HG03575 (cell line): ENCODE results near the gene NAP1L5.

Source experiments
- ATAC-seq: cut with Tn5 transposase; IDR thresholded peaks from one replicate; pipeline ENCODE4 v1.9.1; 2021; ENCODE audit not compliant: unreplicated experiment, insufficient number of reproducible peaks, low FRiP score; ENCODE audit errors: extremely low read depth

The NAP1L5 gene

DNA sequence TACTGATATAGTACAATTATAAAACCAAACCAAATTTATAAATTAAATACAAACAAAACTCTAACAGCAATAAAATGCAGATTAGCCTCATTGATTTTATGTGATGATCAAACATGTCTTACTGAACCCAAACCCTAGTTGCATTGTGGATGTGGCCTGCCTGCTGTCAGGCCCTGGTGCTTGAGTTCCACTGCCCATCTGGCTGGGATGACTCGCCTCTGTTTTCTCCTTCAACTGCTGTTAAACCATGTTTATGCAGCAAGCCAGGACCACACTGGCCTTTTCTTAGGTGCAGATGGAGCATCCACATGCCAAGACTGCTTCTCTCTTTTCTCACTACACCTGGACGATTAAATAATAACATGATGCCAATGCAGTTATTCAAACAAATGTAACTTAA is 22.6 kb downstream of the NAP1L5 start:
- no peak for ATAC-seq

DNA sequence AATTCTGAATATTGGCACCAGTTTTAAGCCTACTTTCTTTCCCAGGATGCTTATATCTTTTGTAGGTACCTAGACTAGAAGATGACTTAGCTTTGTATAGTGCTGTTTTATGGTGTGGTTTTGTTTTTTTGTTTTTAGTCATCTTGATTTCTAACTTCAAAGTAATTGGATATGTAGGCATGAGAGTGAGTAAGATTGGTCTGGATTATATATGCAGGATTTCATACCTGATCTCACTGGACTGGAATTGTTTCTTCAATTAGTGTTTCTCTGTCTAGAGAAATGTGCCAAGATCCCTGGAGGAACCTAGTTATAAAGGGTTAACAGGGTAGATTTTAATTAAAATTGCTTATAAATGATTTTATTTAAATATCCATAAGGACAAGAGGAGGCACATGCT is 23.1 kb downstream of the NAP1L5 start:
- ATAC-seq, result no peak

DNA sequence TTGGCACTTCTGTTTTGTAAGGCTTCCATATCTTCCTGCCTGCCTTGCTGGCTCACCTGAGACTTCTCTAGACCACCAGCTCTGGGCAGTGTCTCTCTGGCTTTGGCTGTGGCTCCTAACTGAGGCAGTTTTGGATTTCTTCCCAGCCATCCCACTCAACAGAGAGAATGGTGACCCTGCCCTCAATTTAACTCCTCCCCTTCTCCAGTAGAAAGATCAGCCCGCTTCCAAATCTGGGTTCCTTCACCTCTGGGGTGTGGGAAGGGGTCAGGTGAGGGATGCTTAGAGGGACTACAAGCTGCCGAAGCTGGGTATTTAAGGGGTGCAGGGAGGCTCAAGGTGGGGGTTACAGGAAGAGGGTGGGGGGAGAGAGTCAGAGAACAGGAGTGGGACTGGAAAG is 23.7 kb downstream of the NAP1L5 start:
- ATAC-seq, result no peak

DNA sequence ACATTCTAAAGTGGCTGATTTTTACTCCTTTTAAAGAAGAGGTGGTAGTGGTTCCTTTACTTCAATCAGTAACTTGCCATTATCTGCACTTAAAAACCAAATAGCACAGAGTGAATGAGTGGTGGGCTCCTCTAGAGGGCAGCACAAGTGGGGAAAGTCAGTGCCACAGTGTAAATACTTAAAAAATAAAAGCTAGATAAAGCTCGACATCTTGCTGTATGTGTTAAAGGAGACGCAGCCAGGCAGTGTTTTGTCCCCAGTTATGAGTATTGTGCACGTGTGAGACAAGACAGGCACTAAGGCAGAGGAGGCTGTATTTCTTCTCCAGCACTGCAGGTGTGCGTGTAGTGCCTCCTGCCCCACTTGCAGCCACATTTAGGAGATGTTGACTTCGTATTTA is 24.6 kb downstream of the NAP1L5 start:
- ATAC-seq, result no peak

DNA sequence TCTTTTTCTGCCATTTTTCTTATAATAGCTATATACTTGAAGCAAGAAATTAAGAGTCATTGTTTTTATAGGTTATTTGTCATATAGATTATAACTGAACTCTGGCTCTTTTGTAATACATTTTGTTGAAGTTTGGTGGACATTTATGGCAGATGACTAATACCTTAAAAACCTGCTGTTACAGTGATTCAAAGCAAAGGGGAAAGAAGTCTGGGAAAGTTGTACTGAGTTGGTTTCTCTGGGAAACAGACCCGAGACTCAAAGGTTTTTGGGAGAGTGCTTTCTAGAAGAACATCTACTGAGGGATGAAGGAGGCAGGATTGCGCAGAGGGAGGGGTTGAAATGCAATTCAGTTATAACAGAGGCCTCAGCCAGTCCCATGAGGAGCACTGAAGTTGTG is 35.9 kb downstream of the NAP1L5 start:
- no peak for ATAC-seq

DNA sequence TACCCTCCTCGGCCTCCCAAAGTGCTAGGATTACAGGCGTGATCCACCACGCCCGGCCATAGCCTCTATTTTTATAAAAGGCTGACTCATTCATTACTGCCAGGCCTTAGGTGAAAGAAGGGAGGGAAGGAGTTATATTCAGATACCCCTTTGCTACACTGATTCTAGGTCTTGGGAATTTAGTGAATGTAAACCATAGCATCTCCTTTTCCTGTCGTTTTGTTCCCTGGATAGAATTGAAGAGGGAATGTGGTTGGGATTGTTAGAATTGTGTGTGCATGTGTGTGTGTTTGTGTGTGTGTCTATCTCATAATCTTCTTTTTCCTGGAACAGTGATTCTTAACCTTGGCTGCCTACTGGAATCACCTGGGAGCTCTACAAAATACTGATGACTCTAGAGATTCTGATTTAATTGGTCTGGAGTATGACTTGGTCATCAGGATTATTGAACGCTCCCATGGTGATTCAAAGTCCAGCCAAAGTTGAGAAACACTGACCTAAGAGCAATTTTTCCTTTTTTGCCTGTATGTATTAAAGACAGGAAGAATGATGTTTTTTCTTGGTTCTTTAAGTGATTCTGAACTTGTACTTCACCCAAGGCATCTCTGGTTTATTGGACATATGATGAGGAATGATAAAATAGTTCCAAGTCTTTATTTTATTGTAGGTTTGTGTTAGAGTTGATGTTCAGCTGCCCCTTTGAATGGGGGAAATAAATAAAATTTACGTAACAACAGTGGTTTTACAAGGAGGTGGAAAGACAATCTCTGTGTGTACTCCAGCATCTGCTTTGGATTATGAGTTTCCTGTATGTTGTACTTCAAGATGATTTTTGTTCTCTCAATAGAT is 37.0 kb downstream of the NAP1L5 start:
- ATAC-seq, result no peak

DNA sequence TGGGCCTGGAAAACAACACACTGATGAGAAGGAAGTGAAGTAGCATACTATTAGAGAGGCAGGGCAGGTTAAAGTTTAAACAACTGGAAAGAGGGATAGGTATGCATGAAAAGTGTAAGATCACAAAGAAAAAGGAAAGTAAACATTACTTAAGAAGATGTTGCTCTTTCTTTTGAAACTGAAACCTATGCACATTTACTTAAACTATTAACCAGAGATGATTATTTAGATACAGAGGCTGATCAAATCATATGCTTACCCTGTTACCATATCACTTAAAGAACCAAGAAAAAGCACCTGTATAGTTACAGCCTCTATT is 37.8 kb downstream of the NAP1L5 start:
- ATAC-seq, result no peak

DNA sequence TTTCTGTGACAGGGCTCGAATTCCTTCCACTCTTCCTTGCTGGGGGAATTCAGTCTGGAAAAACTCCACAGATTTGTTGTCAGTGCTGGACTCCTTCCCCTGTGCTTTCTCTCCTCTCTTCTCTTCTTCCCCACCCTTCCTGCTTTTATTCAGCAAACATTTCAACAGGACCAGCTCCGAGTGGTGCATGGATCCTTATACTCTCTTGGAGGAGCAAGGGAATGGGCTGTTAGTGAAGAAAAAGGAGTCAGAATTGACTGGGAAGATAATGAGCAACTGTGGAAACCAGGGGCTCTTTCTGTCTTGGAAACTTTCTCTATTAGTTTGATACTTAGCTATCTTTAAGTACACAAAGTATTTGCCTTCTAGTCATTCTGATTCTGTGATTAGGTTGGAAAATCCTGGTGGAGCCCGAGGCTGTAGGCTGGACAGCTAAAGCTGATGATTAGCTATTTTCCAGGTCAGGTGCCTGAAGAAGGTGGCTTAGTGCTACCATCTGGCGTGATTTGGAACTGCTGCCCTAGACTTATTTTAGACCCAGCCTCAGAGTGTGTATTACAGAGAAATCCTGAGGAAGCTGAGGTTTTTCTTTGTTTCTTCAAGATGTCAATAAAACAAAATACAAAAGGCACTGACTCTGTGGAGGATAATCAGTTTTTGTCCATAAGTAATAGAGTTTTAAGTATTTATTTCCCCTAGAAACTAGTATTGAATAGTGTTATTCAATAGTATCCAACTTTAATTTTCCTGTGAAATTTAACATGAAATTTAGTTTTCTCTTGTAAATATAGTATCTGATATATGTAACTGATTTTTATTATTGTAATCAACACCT is 38.4 kb downstream of the NAP1L5 start:
- peak; percentile 91 for ATAC-seq

DNA sequence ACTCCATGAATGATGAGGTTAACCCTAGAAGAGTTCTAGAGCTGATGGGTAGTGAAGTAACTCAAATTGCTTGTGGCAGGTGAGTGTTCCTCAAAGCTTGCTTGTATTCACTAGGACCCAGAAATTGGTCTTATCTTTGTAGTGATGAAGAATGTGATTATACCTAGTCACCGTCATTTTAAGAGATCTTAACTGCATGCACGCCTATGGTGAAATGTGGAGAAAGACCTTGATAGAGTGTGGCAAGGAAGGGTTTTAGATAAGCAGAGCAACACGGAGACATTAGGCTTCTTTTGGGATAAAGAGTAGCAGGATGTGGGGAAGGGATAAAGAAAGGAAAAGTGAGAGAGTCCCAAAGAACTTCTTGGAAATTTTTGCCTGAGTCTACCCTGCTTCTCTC is 42.4 kb downstream of the NAP1L5 start:
- no peak for ATAC-seq

DNA sequence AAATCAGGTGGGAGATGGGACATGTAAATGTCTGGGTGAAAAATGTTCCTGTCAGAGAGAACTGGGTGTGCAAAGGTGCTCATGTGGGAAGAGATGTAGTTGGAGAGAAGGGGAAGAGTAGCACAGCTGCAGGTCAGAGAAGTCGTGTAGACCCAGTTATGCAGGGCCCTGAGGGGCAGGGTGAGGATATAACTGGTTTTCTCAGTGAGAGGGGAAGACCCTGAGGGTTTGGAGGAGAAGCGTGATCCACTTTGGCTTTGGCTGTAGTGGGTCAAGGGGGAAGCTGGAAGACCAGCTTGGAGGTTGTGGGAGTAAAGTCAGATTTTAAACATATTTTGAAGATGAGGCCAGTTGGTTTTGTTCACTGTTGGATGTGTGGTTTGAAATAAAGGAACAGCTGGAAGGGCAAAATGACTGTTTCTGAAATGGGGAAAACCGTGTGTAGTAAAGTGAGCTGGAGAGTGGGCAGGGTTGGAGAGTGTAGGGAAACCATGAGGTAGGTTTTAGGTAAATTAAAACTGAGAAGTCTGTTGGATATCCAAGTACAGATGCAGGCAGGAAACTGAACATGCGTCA is 44.2 kb downstream of the NAP1L5 start:
- ATAC-seq, result no peak

DNA sequence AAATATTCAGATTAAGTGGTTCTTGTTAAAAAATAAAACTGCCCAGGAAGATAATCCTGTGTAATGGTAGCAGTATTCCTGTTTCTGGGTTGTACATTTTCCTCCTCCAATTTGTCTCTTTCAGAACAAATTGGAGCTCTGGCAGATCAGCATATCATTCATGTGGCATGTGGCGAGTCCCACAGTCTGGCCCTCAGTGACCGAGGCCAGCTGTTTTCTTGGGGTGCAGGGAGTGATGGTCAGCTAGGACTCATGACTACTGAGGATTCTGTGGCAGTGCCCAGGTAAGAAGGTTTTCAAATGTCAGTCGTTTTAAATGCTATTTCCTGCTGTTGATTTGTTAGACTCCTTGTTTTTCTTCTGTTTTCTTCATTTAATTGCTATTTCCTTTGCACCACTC is 47.9 kb downstream of the NAP1L5 start:
- no peak for ATAC-seq

DNA sequence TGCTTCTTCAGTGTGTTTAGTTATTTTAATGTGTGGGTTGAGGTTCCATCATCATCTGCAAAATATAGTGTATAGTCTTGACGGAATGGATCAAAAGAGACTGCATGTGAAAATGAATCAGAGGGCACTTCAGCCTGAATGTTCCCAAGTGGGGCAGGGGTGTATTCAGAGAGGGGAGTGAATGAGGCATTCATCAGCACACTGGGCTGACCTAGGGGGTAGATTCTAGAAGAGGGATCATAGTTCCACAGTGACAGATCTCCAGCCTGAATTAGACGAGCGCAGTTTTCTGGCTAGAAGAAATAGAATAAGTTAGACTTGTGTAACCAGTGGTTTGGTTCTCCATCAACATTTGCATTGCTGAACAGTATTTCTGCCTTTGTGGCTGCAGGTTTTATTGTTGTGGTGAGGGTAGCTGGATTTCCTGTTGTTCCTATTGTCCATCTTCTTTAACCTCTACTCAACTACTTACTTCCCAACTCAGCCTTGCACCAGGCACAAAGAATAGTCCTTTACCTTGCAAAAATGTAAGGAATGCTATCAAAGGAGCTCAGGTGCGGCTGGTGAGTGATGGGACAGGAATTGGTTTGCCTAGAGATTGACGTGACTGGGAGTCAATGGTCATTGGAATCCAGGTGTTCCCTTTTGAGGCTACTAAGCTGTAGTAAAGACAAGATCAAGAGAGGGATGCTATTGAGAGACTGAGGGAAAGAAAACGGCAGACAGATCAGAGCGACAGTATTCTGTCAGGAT is 50.9 kb downstream of the NAP1L5 start:
- ATAC-seq, result no peak

DNA sequence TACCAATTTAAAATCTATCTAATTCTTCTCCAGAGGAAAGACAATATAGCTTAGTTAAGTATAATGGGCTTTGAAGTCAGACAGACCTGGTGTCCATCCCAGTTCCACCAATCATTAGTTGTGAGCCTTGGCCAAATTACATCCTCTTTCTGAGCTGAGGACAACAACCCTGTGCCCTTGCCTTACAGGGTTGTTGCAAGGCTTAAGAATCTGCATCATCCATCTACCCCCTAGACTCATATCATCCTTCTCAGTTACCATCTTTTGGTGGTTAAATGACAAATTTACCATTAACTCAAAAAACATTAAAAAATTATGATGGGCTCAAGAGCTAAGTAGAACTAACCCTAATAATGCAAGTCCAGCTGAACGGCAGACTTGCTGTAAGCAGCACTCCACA is 51.6 kb downstream of the NAP1L5 start:
- ATAC-seq, result no peak
